ENCODE results near the gene PATL2. TPM values are rescaled to one million over a fixed set of nuclear protein-coding genes. Genes with fewer than 3 reads are reported as not detected.
A peak's percentile ranks its signal among the peaks of the same experiment; 100 is the strongest.

The PATL2 gene
- total RNA-seq, 1 donor from 2014 or later, result 2.6 TPM

- H3K4me3 ChIP-seq (ENCODE audit: low read length in 3 of 3), result no peak overlapping the region
- H3K9ac ChIP-seq (ENCODE audit: low read depth in 1 of 3, low read length in 3 of 3), result no peak overlapping the region
Observed at GRCh38 chr15:44670087-44670950, 40.8 kb downstream of the PATL2 start.

GRCh38 chr15:44668921-44669320 lies 42.2 kb downstream of the PATL2 start:
- Histone ChIP-seq H3K4me3 (ENCODE audit: low read length in 3 of 3) (no peak overlapping the region), H3K9me3 (ENCODE audit: control insufficient read depth in 3 of 3, low read length in 3 of 3) (no peaks in the 10 kb centered on the region), H3K4me1 (ENCODE audit: control insufficient read depth in 3 of 3, insufficient read depth in 3 of 3, low read length in 3 of 3) (peaks cover 1 to 5% (median 4%) of the 10 kb centered on the region in 3 donors), H3K27me3 (ENCODE audit: control insufficient read depth in 3 of 3, insufficient read depth in 3 of 3, low read length in 3 of 3) (no peaks in the 10 kb centered on the region), H3K9ac (ENCODE audit: low read depth in 1 of 3, low read length in 3 of 3) (no peak overlapping the region), H3K36me3 (ENCODE audit: control insufficient read depth in 3 of 3, insufficient read depth in 3 of 3, low read length in 3 of 3) (no peaks in the 10 kb centered on the region), H3K27ac (ENCODE audit: low read depth, low read length) (no peak overlapping the region)

More at GRCh38 chr15:44670087-44670950, 40.8 kb downstream of the PATL2 start:
- no peak overlapping the region for H3K27ac ChIP-seq (ENCODE audit: low read depth, low read length)
- no peaks in the 10 kb centered on the region for H3K36me3 ChIP-seq (ENCODE audit: control insufficient read depth in 3 of 3, insufficient read depth in 3 of 3, low read length in 3 of 3)
- H3K27me3 ChIP-seq (ENCODE audit: control insufficient read depth in 3 of 3, insufficient read depth in 3 of 3, low read length in 3 of 3), result no peaks in the 10 kb centered on the region
- no peaks in the 10 kb centered on the region for H3K9me3 ChIP-seq (ENCODE audit: control insufficient read depth in 3 of 3, low read length in 3 of 3)
- no peaks in the 10 kb centered on the region for H3K4me1 ChIP-seq (ENCODE audit: control insufficient read depth in 3 of 3, insufficient read depth in 3 of 3, low read length in 3 of 3)

- Histone ChIP-seq H3K9me3 (ENCODE audit: control insufficient read depth in 3 of 3, low read length in 3 of 3) (no peaks in the 10 kb centered on the region), H3K9ac (ENCODE audit: low read depth in 1 of 3, low read length in 3 of 3) (no peak overlapping the region), H3K27ac (ENCODE audit: low read depth, low read length) (no peak overlapping the region), H3K4me1 (ENCODE audit: control insufficient read depth in 3 of 3, insufficient read depth in 3 of 3, low read length in 3 of 3) (peaks cover 9 to 20% (median 14%) of the 10 kb centered on the region in 3 donors), H3K27me3 (ENCODE audit: control insufficient read depth in 3 of 3, insufficient read depth in 3 of 3, low read length in 3 of 3) (no peaks in the 10 kb centered on the region), H3K4me3 (ENCODE audit: low read length in 3 of 3) (no peak overlapping the region), H3K36me3 (ENCODE audit: control insufficient read depth in 3 of 3, insufficient read depth in 3 of 3, low read length in 3 of 3) (no peaks in the 10 kb centered on the region)
Observed at GRCh38 chr15:44667039-44667360, 44.1 kb downstream of the PATL2 start.

DNA sequence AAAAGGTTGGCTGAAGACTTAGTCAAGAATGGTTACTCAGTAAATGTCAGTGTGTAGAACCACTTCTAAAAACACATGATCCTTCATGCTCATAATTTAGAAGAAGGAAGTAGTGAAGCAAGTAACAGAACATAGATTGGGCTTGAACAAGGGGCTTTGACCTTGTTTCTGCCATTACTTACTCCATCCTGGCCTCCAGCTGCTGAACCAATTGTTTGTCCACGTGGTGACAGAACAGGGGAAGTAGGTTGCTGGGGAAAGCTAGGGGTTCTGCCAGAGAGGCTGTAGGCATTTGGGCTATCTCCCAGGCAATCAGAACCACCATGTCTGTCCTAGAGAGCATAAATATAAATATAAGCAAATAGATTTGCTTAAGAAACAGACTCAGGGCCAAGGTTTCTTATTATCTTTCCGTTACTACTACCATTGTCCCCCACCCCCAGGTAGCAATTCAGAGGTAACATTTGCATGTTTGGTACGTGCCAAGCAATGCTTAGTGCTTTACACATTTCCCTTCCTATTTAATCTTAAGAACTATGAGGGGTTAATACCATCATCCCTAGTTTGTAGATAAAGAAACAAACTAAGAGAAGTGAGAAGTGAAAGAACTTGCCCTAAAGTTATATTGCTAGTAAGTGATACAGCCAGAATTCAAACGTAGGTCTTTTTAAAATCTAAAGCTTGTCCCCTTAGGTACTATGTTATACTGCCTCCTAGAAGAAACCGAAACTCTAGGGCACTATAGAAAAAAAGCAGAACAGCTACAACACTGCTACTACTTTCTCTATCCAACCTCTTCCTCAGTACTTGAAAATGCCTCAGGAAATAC lies 44.7 kb downstream of the PATL2 start:
- H3K4me3 ChIP-seq (ENCODE audit: low read length in 3 of 3), result no peak overlapping the region
- peaks cover 13 to 21% (median 17%) of the 10 kb centered on the region in 3 donors for H3K4me1 ChIP-seq (ENCODE audit: control insufficient read depth in 3 of 3, insufficient read depth in 3 of 3, low read length in 3 of 3)
- H3K9ac ChIP-seq (ENCODE audit: low read depth in 1 of 3, low read length in 3 of 3), result no peak overlapping the region
- H3K36me3 ChIP-seq (ENCODE audit: control insufficient read depth in 3 of 3, insufficient read depth in 3 of 3, low read length in 3 of 3), result no peaks in the 10 kb centered on the region
- no peaks in the 10 kb centered on the region for H3K27me3 ChIP-seq (ENCODE audit: control insufficient read depth in 3 of 3, insufficient read depth in 3 of 3, low read length in 3 of 3)
- H3K9me3 ChIP-seq (ENCODE audit: control insufficient read depth in 3 of 3, low read length in 3 of 3), result no peaks in the 10 kb centered on the region
- H3K27ac ChIP-seq (ENCODE audit: low read depth, low read length), result no peak overlapping the region

- H3K36me3 ChIP-seq (ENCODE audit: control insufficient read depth in 3 of 3, insufficient read depth in 3 of 3, low read length in 3 of 3), result peaks cover 3 to 10% (median 10%) of the 10 kb centered on the region in 3 donors
- H3K9me3 ChIP-seq (ENCODE audit: control insufficient read depth in 3 of 3, low read length in 3 of 3), result no peaks in the 10 kb centered on the region
- H3K4me3 ChIP-seq (ENCODE audit: low read length in 3 of 3), result peak within 1 kb of the TSS; percentile 95 to 97 (median 97)
- peak within 1 kb of the TSS; percentile 98 for H3K27ac ChIP-seq (ENCODE audit: low read depth, low read length)
- no peaks in the 10 kb centered on the region for H3K27me3 ChIP-seq (ENCODE audit: control insufficient read depth in 3 of 3, insufficient read depth in 3 of 3, low read length in 3 of 3)
- peaks cover 13 to 21% (median 17%) of the 10 kb centered on the region in 3 donors for H3K4me1 ChIP-seq (ENCODE audit: control insufficient read depth in 3 of 3, insufficient read depth in 3 of 3, low read length in 3 of 3)
- H3K9ac ChIP-seq (ENCODE audit: low read depth in 1 of 3, low read length in 3 of 3), result peak within 1 kb of the TSS; percentile 97 to 99 (median 98)
Observed at GRCh38 chr15:44663410-44664308, 47.5 kb downstream of the PATL2 start, which contains the start of gene SPG11. TSS of gene SPG11 (minus strand) at chr15:44663662. CDS start at chr15:44663647, 15 bp downstream.

GRCh38 chr15:44662478-44663409 lies 48.4 kb downstream of the PATL2 start:
- H3K9ac ChIP-seq (ENCODE audit: low read depth in 1 of 3, low read length in 3 of 3), result peak overlapping the region; percentile 97 to 99 (median 98)
- peak overlapping the region; percentile 95 to 97 (median 97) for H3K4me3 ChIP-seq (ENCODE audit: low read length in 3 of 3)
- no peaks in the 10 kb centered on the region for H3K27me3 ChIP-seq (ENCODE audit: control insufficient read depth in 3 of 3, insufficient read depth in 3 of 3, low read length in 3 of 3)
- H3K36me3 ChIP-seq (ENCODE audit: control insufficient read depth in 3 of 3, insufficient read depth in 3 of 3, low read length in 3 of 3), result peaks cover 3 to 11% (median 10%) of the 10 kb centered on the region in 3 donors
- no peaks in the 10 kb centered on the region for H3K9me3 ChIP-seq (ENCODE audit: control insufficient read depth in 3 of 3, low read length in 3 of 3)
- peak overlapping the region; percentile 98 for H3K27ac ChIP-seq (ENCODE audit: low read depth, low read length)
- H3K4me1 ChIP-seq (ENCODE audit: control insufficient read depth in 3 of 3, insufficient read depth in 3 of 3, low read length in 3 of 3), result peaks cover 13 to 21% (median 17%) of the 10 kb centered on the region in 3 donors

GRCh38 chr15:44661576-44661975 lies 49.5 kb downstream of the PATL2 start:
- no peaks in the 10 kb centered on the region for H3K27me3 ChIP-seq (ENCODE audit: control insufficient read depth in 3 of 3, insufficient read depth in 3 of 3, low read length in 3 of 3)
- H3K9ac ChIP-seq (ENCODE audit: low read depth in 1 of 3, low read length in 3 of 3), result peak overlapping the region in 1 of 3 donors; percentile 98
- H3K36me3 ChIP-seq (ENCODE audit: control insufficient read depth in 3 of 3, insufficient read depth in 3 of 3, low read length in 3 of 3), result peaks cover 3 to 18% (median 18%) of the 10 kb centered on the region in 3 donors
- no peak overlapping the region for H3K27ac ChIP-seq (ENCODE audit: low read depth, low read length)
- peak overlapping the region in 1 of 3 donors; percentile 7 for H3K4me3 ChIP-seq (ENCODE audit: low read length in 3 of 3)
- no peaks in the 10 kb centered on the region for H3K9me3 ChIP-seq (ENCODE audit: control insufficient read depth in 3 of 3, low read length in 3 of 3)
- peaks cover 15 to 29% (median 17%) of the 10 kb centered on the region in 3 donors for H3K4me1 ChIP-seq (ENCODE audit: control insufficient read depth in 3 of 3, insufficient read depth in 3 of 3, low read length in 3 of 3)

DNA sequence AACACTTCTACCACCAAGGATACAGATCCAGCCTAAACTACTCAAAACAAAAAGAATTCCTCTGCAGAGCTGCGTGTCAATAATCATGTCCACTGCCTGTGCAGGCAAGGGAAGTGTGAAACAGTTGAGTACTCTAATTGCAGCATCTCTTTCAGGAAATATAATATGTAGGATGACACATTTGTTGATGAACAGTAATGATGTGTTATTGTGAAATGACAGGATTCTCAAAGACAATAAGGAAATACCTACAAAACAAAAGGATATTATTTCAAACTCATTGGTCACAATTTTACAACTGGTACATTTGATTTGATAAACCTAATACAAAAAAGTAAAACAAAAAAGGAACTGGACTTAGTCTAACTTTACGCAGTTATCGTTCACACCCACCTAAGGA lies 52.1 kb downstream of the PATL2 start:
- Histone ChIP-seq H3K4me3 (ENCODE audit: low read length in 3 of 3) (no peak overlapping the region), H3K27ac (ENCODE audit: low read depth, low read length) (no peak overlapping the region), H3K27me3 (ENCODE audit: control insufficient read depth in 3 of 3, insufficient read depth in 3 of 3, low read length in 3 of 3) (no peaks in the 10 kb centered on the region), H3K9me3 (ENCODE audit: control insufficient read depth in 3 of 3, low read length in 3 of 3) (no peaks in the 10 kb centered on the region), H3K36me3 (ENCODE audit: control insufficient read depth in 3 of 3, insufficient read depth in 3 of 3, low read length in 3 of 3) (peaks cover 3 to 34% (median 33%) of the 10 kb centered on the region in 3 donors), H3K4me1 (ENCODE audit: control insufficient read depth in 3 of 3, insufficient read depth in 3 of 3, low read length in 3 of 3) (peaks cover 15 to 26% (median 20%) of the 10 kb centered on the region in 3 donors), H3K9ac (ENCODE audit: low read depth in 1 of 3, low read length in 3 of 3) (no peak overlapping the region)

Measured in skeletal muscle tissue (tissue), 4 donors.